IMR-90 (cell line): ENCODE data around the gene MCTP2.
A peak's percentile ranks its signal among the peaks of the same experiment; 100 is the strongest.

Experiments used
- CEBPB ChIP-seq: IDR thresholded peaks from 2 replicates; pipeline ENCODE4 v1.6.1; 2012; ENCODE audit warnings: low read depth, low read length, improper control_type of control experiment
- FOS ChIP-seq: fragments of 150-350 bp; IDR thresholded peaks from 2 replicates; pipeline ENCODE4 v1.6.1; 2016; ENCODE audit warnings: low read depth, low read length
- MAFK ChIP-seq: IDR thresholded peaks from 2 replicates; pipeline ENCODE4 v1.6.1; 2012; ENCODE audit warnings: low read depth, low read length, improper control_type of control experiment
- MAZ ChIP-seq: IDR thresholded peaks from 2 replicates; pipeline ENCODE4 v1.6.1; 2012; ENCODE audit warnings: low read depth, mild to moderate bottlenecking, low read length, improper control_type of control experiment, moderate library complexity, borderline replicate concordance
- NFE2L2 ChIP-seq: fragments of 150-350 bp; IDR thresholded peaks from 2 replicates; pipeline ENCODE4 v1.6.1; 2016; ENCODE audit warnings: low read depth, mild to moderate bottlenecking, low read length
- POLR2A ChIP-seq: IDR thresholded peaks from 2 replicates; pipeline ENCODE4 v1.6.1; 2012; ENCODE audit warnings: mild to moderate bottlenecking, low read depth, low read length
- RAD21 ChIP-seq: IDR thresholded peaks from 2 replicates; pipeline ENCODE4 v1.6.1; 2012; ENCODE audit warnings: low read length, improper control_type of control experiment
- RCOR1 ChIP-seq: IDR thresholded peaks from 2 replicates; pipeline ENCODE4 v1.6.1; 2012; ENCODE audit warnings: mild to moderate bottlenecking, low read length, improper control_type of control experiment; ENCODE audit not compliant: insufficient replicate concordance
- RFX5 ChIP-seq: IDR thresholded peaks from 2 replicates; pipeline ENCODE4 v1.8.0; 2012; ENCODE audit warnings: low read depth, mild to moderate bottlenecking, low read length, moderate library complexity
- SMC3 ChIP-seq: fragments of 150-350 bp; IDR thresholded peaks from 2 replicates; pipeline ENCODE4 v1.6.1; 2016; ENCODE audit warnings: low read depth, mild to moderate bottlenecking, antibody characterized with exemption, low read length, moderate library complexity
- TF ChIP-seq, protein P1 (sequence below): conservative IDR thresholded peaks from 2 replicates; pipeline ENCODE4 v1.5.1; 2012; ENCODE audit warnings: mild to moderate bottlenecking, low read depth, low read length, improper control_type of control experiment
- TF ChIP-seq, protein P2 (sequence below): fragments of 150-350 bp; IDR thresholded peaks from 2 replicates; pipeline ENCODE4 v1.6.1; 2017; ENCODE audit warnings: mild to moderate bottlenecking, antibody characterized with exemption, low read length, low read depth
- TF ChIP-seq, protein P3 (sequence below): fragments of 150-350 bp; IDR thresholded peaks from 2 replicates; pipeline ENCODE4 v1.6.1; 2016; ENCODE audit warnings: low read depth, mild to moderate bottlenecking, low read length, moderate library complexity, borderline replicate concordance

DNA sequence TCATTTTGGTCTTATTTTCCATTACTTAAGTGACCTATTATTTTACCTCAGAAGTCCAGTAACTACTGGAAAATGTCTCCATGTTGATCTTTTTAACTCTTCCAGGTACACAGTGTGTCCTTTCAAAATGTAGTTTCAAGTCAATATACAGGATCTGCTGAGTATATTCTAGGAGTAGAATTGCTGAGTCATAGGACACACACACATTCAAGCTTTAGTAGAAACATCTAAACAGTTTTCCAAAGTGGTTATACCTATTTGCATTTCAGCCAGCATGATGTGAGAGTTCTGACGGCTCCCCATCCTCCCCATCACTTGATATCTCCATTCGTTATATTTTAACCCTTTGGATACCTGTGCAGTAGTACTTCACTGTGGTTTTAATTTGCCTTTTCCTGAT, 271.9 kb downstream of the MCTP2 start:
- TF ChIP-seq SMC3 (no peak), FOS (no peak), POLR2A (no peak), CEBPB (no peak), MAFK (peak; percentile 49; the same call in 1 of the 2 replicates), RAD21 (no peak), MAZ (no peak), RFX5 (no peak), RCOR1 (no peak), NFE2L2 (peak; percentile 91)
- TF ChIP-seq, protein P1, sequence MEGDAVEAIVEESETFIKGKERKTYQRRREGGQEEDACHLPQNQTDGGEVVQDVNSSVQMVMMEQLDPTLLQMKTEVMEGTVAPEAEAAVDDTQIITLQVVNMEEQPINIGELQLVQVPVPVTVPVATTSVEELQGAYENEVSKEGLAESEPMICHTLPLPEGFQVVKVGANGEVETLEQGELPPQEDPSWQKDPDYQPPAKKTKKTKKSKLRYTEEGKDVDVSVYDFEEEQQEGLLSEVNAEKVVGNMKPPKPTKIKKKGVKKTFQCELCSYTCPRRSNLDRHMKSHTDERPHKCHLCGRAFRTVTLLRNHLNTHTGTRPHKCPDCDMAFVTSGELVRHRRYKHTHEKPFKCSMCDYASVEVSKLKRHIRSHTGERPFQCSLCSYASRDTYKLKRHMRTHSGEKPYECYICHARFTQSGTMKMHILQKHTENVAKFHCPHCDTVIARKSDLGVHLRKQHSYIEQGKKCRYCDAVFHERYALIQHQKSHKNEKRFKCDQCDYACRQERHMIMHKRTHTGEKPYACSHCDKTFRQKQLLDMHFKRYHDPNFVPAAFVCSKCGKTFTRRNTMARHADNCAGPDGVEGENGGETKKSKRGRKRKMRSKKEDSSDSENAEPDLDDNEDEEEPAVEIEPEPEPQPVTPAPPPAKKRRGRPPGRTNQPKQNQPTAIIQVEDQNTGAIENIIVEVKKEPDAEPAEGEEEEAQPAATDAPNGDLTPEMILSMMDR: no peak
- TF ChIP-seq, protein P2, sequence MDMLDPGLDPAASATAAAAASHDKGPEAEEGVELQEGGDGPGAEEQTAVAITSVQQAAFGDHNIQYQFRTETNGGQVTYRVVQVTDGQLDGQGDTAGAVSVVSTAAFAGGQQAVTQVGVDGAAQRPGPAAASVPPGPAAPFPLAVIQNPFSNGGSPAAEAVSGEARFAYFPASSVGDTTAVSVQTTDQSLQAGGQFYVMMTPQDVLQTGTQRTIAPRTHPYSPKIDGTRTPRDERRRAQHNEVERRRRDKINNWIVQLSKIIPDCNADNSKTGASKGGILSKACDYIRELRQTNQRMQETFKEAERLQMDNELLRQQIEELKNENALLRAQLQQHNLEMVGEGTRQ: no peak
- TF ChIP-seq, protein P3, sequence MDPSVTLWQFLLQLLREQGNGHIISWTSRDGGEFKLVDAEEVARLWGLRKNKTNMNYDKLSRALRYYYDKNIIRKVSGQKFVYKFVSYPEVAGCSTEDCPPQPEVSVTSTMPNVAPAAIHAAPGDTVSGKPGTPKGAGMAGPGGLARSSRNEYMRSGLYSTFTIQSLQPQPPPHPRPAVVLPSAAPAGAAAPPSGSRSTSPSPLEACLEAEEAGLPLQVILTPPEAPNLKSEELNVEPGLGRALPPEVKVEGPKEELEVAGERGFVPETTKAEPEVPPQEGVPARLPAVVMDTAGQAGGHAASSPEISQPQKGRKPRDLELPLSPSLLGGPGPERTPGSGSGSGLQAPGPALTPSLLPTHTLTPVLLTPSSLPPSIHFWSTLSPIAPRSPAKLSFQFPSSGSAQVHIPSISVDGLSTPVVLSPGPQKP: no peak
